HUES48 (cell line): ENCODE results near the gene AP1M2.

Source experiments
- H3K27ac ChIP-seq: one replicate; pipeline ENCODE4 v1.7.0; 2013; ENCODE audit warnings: low read depth, low read length, inconsistent platforms
- H3K27me3 ChIP-seq: 2 replicates; pipeline ENCODE4 v1.6.1; 2013; ENCODE audit warnings: mild to moderate bottlenecking, low read length; ENCODE audit not compliant: control insufficient read depth, insufficient read depth
- H3K36me3 ChIP-seq: 2 replicates; pipeline ENCODE4 v1.6.1; 2013; ENCODE audit warnings: low read length; ENCODE audit not compliant: control insufficient read depth, insufficient read depth
- H3K4me1 ChIP-seq: 2 replicates; pipeline ENCODE4 v1.6.1; 2013; ENCODE audit warnings: mild to moderate bottlenecking, low read length; ENCODE audit not compliant: control insufficient read depth, insufficient read depth
- H3K4me3 ChIP-seq: 2 replicates; pipeline ENCODE4 v1.5.1; 2013; ENCODE audit warnings: mild to moderate bottlenecking, low read depth, low read length
- H3K9ac ChIP-seq: 2 replicates; pipeline ENCODE4 v1.6.1; 2013; ENCODE audit warnings: mild to moderate bottlenecking, low read depth, low read length, moderate library complexity
- H3K9me3 ChIP-seq: 2 replicates; pipeline ENCODE4 v1.6.1; 2013; ENCODE audit warnings: low read length; ENCODE audit not compliant: control insufficient read depth, insufficient read depth

Gene AP1M2

GRCh38 chr19:10600149-10600548 lies 13.0 kb upstream of the AP1M2 start:
- Histone ChIP-seq H3K4me3 (no peak overlapping the region), H3K4me1 (peaks cover 6% of the 10 kb centered on the region), H3K27ac (no peak overlapping the region), H3K9ac (no peak overlapping the region), H3K9me3 (no peaks in the 10 kb centered on the region), H3K27me3 (no peaks in the 10 kb centered on the region), H3K36me3 (no peaks in the 10 kb centered on the region)

GRCh38 chr19:10593820-10594637 lies 6.9 kb upstream of the AP1M2 start:
- H3K4me1 ChIP-seq, result no peaks in the 10 kb centered on the region
- no peak overlapping the region for H3K9ac ChIP-seq
- H3K27ac ChIP-seq, result no peak overlapping the region
- no peaks in the 10 kb centered on the region for H3K9me3 ChIP-seq
- no peaks in the 10 kb centered on the region for H3K27me3 ChIP-seq
- no peak overlapping the region for H3K4me3 ChIP-seq
- no peaks in the 10 kb centered on the region for H3K36me3 ChIP-seq

- H3K36me3 ChIP-seq, result no peaks in the 10 kb centered on the region
- H3K9ac ChIP-seq, result no peak overlapping the region
- no peaks in the 10 kb centered on the region for H3K27me3 ChIP-seq
- no peaks in the 10 kb centered on the region for H3K9me3 ChIP-seq
- H3K27ac ChIP-seq, result no peak overlapping the region
- H3K4me3 ChIP-seq, result no peak overlapping the region
- H3K4me1 ChIP-seq, result no peaks in the 10 kb centered on the region
Observed at GRCh38 chr19:10593148-10593547, 6.0 kb upstream of the AP1M2 start.

GRCh38 chr19:10587839-10588150 lies 683 bp upstream of the AP1M2 start:
- Histone ChIP-seq H3K4me3 (no peak overlapping the region), H3K27me3 (no peaks in the 10 kb centered on the region)

GRCh38 chr19:10586396-10586795 lies 716 bp downstream of the AP1M2 start:
- no peaks in the 10 kb centered on the region for H3K27me3 ChIP-seq
- H3K27ac ChIP-seq, result no peak overlapping the region
- 0 out of 2 replicates have a peak overlapping the region, but pooled peaks have one; percentile 64 for H3K9ac ChIP-seq
- peaks cover 29% of the 10 kb centered on the region for H3K36me3 ChIP-seq
- H3K4me3 ChIP-seq, result peak overlapping the region; percentile 86
- H3K4me1 ChIP-seq, result no peaks in the 10 kb centered on the region
- no peaks in the 10 kb centered on the region for H3K9me3 ChIP-seq

More at GRCh38 chr19:10587839-10588150, 683 bp upstream of the AP1M2 start:
- H3K9me3 ChIP-seq, result no peaks in the 10 kb centered on the region
- peaks cover 18% of the 10 kb centered on the region for H3K36me3 ChIP-seq
- H3K4me1 ChIP-seq, result no peaks in the 10 kb centered on the region
- no peak overlapping the region for H3K27ac ChIP-seq
- no peak overlapping the region for H3K9ac ChIP-seq

GRCh38 chr19:10583036-10583776 lies 3.9 kb downstream of the AP1M2 start:
- Histone ChIP-seq H3K4me3 (no peak overlapping the region), H3K27me3 (no peaks in the 10 kb centered on the region), H3K36me3 (peaks cover 56% of the 10 kb centered on the region), H3K4me1 (peaks cover 3% of the 10 kb centered on the region; the same call in 1 of the 2 replicates), H3K9me3 (no peaks in the 10 kb centered on the region), H3K27ac (no peak overlapping the region), H3K9ac (no peak overlapping the region)

- H3K4me3 ChIP-seq, result no peak overlapping the region
- no peak overlapping the region for H3K9ac ChIP-seq
- no peak overlapping the region for H3K27ac ChIP-seq
- H3K27me3 ChIP-seq, result no peaks in the 10 kb centered on the region
- H3K9me3 ChIP-seq, result no peaks in the 10 kb centered on the region
- peaks cover 3% of the 10 kb centered on the region; the same call in 1 of the 2 replicates for H3K4me1 ChIP-seq
- H3K36me3 ChIP-seq, result peaks cover 62% of the 10 kb centered on the region
Observed at GRCh38 chr19:10582091-10582490, 5.0 kb downstream of the AP1M2 start.

- no peak overlapping the region for H3K27ac ChIP-seq
- H3K27me3 ChIP-seq, result no peaks in the 10 kb centered on the region
- H3K36me3 ChIP-seq, result peaks cover 66% of the 10 kb centered on the region
- H3K9ac ChIP-seq, result no peak overlapping the region
- no peaks in the 10 kb centered on the region for H3K9me3 ChIP-seq
- peaks cover 3% of the 10 kb centered on the region; the same call in 1 of the 2 replicates for H3K4me1 ChIP-seq
- no peak overlapping the region for H3K4me3 ChIP-seq
Observed at GRCh38 chr19:10580979-10581631, 6.0 kb downstream of the AP1M2 start.

- Histone ChIP-seq H3K4me3 (no peak overlapping the region), H3K36me3 (peaks cover 63% of the 10 kb centered on the region), H3K27ac (no peak overlapping the region), H3K27me3 (no peaks in the 10 kb centered on the region), H3K9me3 (no peaks in the 10 kb centered on the region), H3K4me1 (peaks cover 3% of the 10 kb centered on the region; the same call in 1 of the 2 replicates), H3K9ac (no peak overlapping the region)
Observed at GRCh38 chr19:10577951-10578350, 9.2 kb downstream of the AP1M2 start.

GRCh38 chr19:10575011-10575716 lies 11.9 kb downstream of the AP1M2 start:
- H3K27me3 ChIP-seq, result no peaks in the 10 kb centered on the region
- no peaks in the 10 kb centered on the region; the same call in 1 of the 2 replicates for H3K4me1 ChIP-seq
- no peak overlapping the region for H3K9ac ChIP-seq
- no peak overlapping the region for H3K27ac ChIP-seq
- H3K9me3 ChIP-seq, result no peaks in the 10 kb centered on the region
- no peak overlapping the region for H3K4me3 ChIP-seq
- H3K36me3 ChIP-seq, result peaks cover 39% of the 10 kb centered on the region
